Motor neuron (in vitro differentiated cells): ENCODE measurements around the gene APPBP2. TPM values are rescaled to one million over a fixed set of nuclear protein-coding genes. Genes with fewer than 3 reads are reported as not detected.
"Not testable (repeated sequence)": the region's sequence is repeated elsewhere in the genome, so short reads cannot be mapped to it uniquely, and the experiment has no call there.

ENCODE experiments used
- ATAC-seq, 8 experiments: fragments of 200-7000 bp; cut with Tn5 transposase; replicated peaks in 6 of 8; 2 replicates each; pipeline ENCODE4 v1.8.0; 2021; ENCODE audit warnings: mild to moderate bottlenecking in 8 of 8, moderate library complexity in 8 of 8
- H3K27ac ChIP-seq, 2 donors: fragments of 250-450 bp; sonication (Bioruptor Pico); 2 replicates each; pipeline ENCODE4 v1.9.0; 2021; ENCODE audit warnings: antibody characterized with exemption in 2 of 2, mild to moderate bottlenecking in 2 of 2, moderate library complexity in 1 of 2
- H3K4me1 ChIP-seq, 2 donors: fragments of 250-450 bp; sonication (Bioruptor Pico); replicated peaks in 1 of 2; 2 replicates each; pipeline ENCODE4 v1.6.1; 2021; ENCODE audit warnings: antibody characterized with exemption in 2 of 2, mild to moderate bottlenecking in 2 of 2, moderate library complexity in 1 of 2
- H3K4me3 ChIP-seq, 5 donors: fragments of 250-450 bp; sonication (Bioruptor Pico); 2 replicates each; pipeline ENCODE4 v1.9.0; 2021; ENCODE audit warnings: antibody characterized with exemption in 5 of 5, mild to moderate bottlenecking in 5 of 5, moderate library complexity in 4 of 5
- WGBS, 10 experiments: fragments of 450-650 bp; shearing (Covaris generic); methylation state at CpG; one replicate each; pipeline ENCODE4 v1.0.0; 2022; 5-methylcytosine and 5-hydroxymethylcytosine counted together
- in situ Hi-C, 9 experiments: fragments of 400-800 bp; cut with MboI; loops; one replicate each; pipeline ENCODE4 v1.15.0; 2021; ENCODE audit warnings: low sequenced_read_pairs in 9 of 9, low pct_unique_long_range_greater_than_20kb in 2 of 9; ENCODE audit not compliant: unreplicated experiment in 9 of 9
- total RNA-seq, 8 experiments: library from RNA; unstranded; fragments of 300-600 nt; gene quantifications; 2 replicates each; pipeline versions ENCODE4 v1.2.3 to v1.2.4, GENCODE V29; 2022

Gene APPBP2
- total RNA-seq, 8 experiments from 2014 or later = 21.7 to 68.1 (median 25.5) TPM

DNA sequence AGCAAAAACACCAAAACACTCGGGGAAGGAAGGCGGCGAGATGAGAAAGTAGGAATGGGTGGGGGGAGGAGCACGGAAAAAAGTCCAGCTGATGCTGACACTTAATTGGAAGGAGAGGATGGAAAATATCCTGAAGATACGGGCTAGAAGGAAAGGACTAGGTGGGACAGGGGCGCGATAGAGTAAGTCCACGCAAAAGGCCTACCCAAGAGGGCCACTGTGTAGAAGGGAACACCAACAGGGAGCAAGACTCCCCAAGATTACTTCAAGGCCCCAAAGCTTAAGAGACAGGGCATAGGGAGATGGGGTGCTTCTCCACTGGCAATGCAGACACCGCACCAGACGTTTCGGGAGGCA, 736 bp downstream of the APPBP2 start:
- WGBS, 10 experiments = 0 to 10% (median 0%) methylated on average over 2 to 10 of the region's 11 CpGs; no CpG with 5 or more reads in 3 of the 10 experiments
- Histone ChIP-seq H3K4me3 (peak overlapping the region; percentile 63 to 95 (median 92)), H3K4me1 (peaks cover 0 to 4% of the 10 kb centered on the region in 2 donors), H3K27ac (peak overlapping the region; percentile 99)
- peak in 6 of 8 experiments; percentile 1 to 41 (median 25) for ATAC-seq
- in situ Hi-C loops = no loop called here

DNA sequence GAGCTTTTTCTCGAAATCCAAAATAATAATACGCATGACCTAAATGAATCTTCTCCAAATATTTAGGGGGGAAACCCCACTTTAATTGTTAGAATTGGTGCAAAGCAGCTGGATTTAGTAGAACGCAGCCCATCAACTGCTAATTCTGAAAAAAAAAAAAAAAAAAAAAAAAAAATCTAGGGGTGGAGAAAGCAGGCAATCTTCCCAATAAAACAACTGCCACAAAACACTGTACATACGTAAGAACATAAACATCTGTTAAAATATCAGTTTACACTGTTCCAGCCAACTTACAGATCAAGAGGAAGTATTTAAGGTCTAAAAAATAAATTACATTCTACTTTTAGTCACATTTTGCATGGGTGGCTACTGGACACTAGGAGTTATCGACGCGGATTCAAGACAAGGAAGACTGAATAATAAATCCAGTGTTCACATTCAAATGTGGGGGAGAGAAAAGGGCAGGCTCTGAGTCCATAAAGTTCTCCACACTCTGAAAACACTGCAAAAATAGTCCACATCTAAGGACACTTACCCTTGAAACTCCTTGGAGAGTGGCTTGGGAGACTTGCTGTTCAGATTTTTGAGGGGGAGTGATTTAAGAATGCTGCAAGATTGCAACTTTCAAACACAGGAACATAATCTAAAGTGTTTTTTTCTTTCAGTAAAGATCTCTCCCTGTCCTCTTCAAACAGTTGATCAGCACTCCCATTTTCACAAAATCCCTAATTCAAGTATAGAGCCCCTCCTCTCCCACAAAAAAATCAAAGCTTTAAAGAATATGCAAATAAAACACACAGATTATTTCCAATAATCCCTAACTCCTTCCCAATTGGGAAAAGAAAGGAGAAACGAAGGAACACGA, 1.3 kb downstream of the APPBP2 start:
- Histone ChIP-seq H3K4me3 (peak overlapping the region; percentile 63 to 95 (median 92)), H3K27ac (peak overlapping the region; percentile 99), H3K4me1 (peaks cover 0 to 4% of the 10 kb centered on the region in 2 donors)
- 0 to 26% (median 9%) methylated on average over 3 to 9 of the region's 9 CpGs for WGBS, 10 experiments
- ATAC-seq = no peak
- in situ Hi-C loops = no loop called here

DNA sequence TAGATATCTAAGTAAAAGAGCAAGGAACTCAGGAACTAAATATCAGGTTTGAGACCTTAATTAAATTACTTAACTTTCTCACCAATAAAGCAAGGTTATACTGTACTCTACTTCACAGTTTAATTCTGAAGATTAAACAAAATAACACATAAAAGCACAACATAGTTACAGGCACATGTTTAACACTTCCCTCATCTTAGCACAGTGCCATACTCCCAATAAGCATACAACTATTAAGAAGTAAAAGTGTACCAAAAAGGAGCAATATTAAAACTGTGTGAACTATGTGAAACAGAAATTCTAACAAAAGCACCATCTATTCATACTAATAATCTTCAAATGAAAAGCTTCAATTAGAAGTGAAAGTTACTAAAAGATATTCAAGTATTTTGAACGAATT, 2.2 kb downstream of the APPBP2 start:
- Histone ChIP-seq H3K27ac (no peak overlapping the region), H3K4me1 (peaks cover 0 to 4% of the 10 kb centered on the region in 2 donors), H3K4me3 (peak overlapping the region; percentile 63 to 95 (median 92))
- in situ Hi-C loops = no loop called here
- 0 to 50% (median 6%) methylated on average over 1 of the region's 1 CpG; no CpG with 5 or more reads in 1 of the 10 experiments for WGBS, 10 experiments
- no peak for ATAC-seq

DNA sequence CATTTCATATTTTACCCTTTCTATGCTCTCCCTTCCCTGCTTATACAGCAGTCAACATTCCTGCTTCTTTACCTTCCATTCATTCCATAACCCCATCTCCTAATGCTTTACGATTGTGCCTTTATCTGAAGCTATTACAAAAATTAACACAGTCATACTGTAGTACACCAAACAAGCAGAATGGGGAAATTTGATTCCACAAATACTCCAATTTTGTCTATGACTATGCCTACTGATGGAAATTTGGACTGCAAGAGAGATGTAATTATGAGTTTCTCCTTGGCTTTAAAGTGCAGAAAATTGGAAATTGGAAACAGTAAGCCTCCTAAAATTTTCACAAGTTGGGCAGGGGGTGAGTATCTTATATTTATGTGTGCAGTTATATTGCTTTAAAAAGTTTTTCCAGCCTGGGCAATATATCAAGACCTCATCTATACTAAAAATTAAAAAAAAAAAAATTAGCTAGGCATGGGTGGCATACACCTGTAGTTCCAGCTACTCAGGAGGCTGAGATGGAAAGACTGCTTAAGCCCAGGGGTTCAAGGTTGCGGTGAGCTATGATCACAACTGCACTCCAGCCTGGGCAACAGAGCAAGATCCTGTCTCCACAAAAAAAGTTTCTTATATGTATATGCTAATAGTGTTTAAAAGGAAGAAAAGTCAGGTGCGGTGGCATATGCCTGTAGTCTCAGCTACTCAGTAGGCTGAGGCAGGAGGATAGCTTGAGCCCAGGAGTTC, 3.0 kb downstream of the APPBP2 start:
- 88 to 100% (median 100%) methylated on average over 1 to 3 of the region's 3 CpGs; no CpG with 5 or more reads in 1 of the 10 experiments for WGBS, 10 experiments
- Histone ChIP-seq H3K4me1 (peaks cover 0 to 4% of the 10 kb centered on the region in 2 donors), H3K27ac (no peak overlapping the region), H3K4me3 (peak overlapping the region in 1 of 5 donors; percentile 63)
- in situ Hi-C loops = no loop called here
- no peak for ATAC-seq

DNA sequence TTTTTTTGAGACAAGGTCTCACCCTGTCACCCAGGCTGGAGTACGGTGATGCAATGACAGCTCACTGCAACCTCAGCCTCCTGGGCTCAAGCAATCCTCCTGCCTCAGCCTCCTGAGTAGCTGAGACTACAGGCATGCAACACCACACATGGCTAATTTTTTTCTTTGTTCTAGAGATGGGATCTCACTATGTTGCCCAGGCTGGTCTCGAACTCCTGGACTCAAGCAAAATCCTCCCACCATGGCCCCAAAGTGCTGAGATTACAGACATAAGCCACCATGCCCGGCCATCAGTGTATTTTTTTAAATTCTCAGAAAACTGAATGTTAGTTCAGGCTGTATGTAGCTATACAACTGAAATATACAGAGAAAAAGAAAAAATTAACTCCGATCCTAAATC, 6.2 kb downstream of the APPBP2 start:
- Histone ChIP-seq H3K27ac (no peak overlapping the region), H3K4me1 (peaks cover 0 to 4% of the 10 kb centered on the region in 2 donors), H3K4me3 (no peak overlapping the region)
- 89 to 100% (median 98%) methylated on average over 2 to 4 of the region's 4 CpGs for WGBS, 10 experiments
- no peak for ATAC-seq
- in situ Hi-C loops = no loop called here

DNA sequence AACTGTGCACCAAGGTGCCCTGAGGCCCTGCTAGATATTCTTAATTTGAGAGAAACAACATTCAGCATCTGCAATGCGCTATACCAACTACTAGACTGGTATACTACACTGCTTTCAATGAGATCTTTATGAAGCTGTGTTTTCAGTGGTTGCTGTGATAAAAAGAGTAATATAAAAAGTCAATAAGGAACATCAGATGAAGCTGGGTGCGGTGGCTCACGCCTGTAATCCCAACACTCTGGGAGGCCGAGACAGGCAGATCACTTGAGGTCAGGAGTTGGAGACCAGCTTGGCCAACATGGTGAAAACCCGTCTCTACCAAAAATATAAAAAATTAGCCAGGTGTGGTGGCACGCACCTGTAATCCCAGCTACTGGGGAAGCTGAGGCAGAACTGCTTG, 10.4 kb downstream of the APPBP2 start:
- H3K27ac ChIP-seq, in situ Hi-C loops, H3K4me3 ChIP-seq, H3K4me1 ChIP-seq: not testable (repeated sequence)
- ATAC-seq = peak in 1 of 8 experiments; percentile 79
- WGBS, 10 experiments = 87 to 100% (median 100%) methylated on average over 1 to 5 of the region's 6 CpGs; no CpG with 5 or more reads in 1 of the 10 experiments

DNA sequence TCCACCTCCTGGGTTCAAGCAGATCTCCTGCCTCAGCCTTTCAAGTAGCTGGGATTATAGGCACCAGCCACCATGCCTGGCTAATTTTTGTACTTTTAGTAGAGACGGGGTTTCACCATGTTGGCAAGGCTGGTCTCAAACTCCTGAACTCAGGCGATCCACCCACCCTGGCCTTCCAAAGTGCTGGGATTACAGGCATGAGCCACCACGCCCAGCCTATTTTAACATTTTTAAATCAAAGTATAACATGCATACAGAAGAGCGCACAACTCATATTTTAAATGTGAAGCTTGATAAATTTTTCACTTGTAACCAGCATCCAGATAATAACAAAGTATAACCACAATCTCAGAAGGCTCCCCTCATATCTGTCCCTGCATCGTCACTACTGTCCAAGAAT, 10.8 kb downstream of the APPBP2 start:
- H3K4me1 ChIP-seq, H3K27ac ChIP-seq, in situ Hi-C loops, H3K4me3 ChIP-seq: not testable (repeated sequence)
- peak in 3 of 8 experiments; percentile 22 to 79 (median 50) for ATAC-seq
- 65 to 100% (median 100%) methylated on average over 1 to 5 of the region's 5 CpGs; no CpG with 5 or more reads in 3 of the 10 experiments for WGBS, 10 experiments

DNA sequence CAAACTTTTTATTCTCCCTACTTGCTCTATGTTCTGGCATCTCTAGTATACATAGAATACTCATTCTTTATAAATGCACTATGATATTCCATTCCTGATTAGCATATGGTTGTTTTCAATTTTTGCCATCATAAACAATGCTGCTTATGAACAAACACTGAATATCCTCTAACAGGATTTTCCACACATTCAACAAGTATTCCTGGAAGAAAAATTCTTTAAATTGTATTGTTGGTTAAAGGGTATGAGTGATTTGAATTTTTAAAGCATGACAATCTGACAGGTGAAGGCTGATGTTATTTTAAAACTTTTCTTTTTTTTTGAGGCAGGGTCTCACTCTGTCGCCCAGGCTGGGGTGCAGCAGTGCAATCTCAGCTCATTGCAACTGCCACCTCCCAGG, 11.5 kb downstream of the APPBP2 start:
- Histone ChIP-seq H3K4me1 (no peaks in the 10 kb centered on the region), H3K4me3 (no peak overlapping the region), H3K27ac (no peak overlapping the region)
- no peak for ATAC-seq
- 100% methylated on average over 1 of the region's 1 CpG; no CpG with 5 or more reads in 4 of the 10 experiments for WGBS, 10 experiments
- in situ Hi-C loops = no loop called here

DNA sequence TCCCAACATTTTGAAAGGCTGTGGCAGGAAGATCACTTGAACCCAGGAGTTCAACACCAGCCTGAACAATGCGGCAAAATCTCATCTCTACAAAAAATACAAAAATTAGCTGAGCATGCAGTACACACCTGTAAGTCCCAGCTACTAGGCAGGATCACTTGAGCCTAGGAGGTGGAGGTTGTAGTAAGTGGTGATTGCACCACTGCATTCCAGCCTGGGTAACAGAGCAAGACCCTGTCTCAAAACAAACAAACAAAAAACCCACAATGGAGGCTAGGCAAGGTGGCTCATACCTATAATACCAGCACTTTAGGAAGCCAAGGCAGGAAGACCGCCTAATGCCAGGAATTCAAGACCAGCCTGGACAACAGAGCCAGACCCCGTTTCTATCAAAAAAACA, 12.0 kb downstream of the APPBP2 start:
- in situ Hi-C loops = no loop called here
- Histone ChIP-seq H3K27ac (no peak overlapping the region), H3K4me3 (no peak overlapping the region), H3K4me1 (no peaks in the 10 kb centered on the region)
- ATAC-seq = no peak
- 83 to 100% (median 96%) methylated on average over 1 to 3 of the region's 3 CpGs; no CpG with 5 or more reads in 1 of the 10 experiments for WGBS, 10 experiments

DNA sequence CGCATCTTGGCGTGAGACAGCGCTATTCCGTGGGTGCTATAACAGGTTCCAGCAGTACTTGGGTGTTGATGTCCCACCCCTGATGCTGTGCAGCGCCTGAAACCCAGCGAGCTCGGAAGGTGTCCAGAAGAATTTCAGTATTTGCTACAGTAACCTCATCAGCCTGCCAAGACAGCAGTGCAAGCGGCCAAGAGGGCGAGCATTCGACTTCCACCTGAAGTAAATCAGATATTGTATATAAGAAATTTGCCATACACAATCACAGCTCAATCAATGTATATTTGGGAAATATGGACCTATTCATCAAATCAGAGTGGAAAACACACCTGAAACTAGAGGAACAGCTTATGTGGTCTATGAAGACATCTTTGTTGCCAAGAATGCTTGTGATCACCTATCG, 13.0 kb downstream of the APPBP2 start:
- 95 to 100% (median 96%) methylated on average over 3 to 11 of the region's 11 CpGs; no CpG with 5 or more reads in 1 of the 10 experiments for WGBS, 10 experiments

DNA sequence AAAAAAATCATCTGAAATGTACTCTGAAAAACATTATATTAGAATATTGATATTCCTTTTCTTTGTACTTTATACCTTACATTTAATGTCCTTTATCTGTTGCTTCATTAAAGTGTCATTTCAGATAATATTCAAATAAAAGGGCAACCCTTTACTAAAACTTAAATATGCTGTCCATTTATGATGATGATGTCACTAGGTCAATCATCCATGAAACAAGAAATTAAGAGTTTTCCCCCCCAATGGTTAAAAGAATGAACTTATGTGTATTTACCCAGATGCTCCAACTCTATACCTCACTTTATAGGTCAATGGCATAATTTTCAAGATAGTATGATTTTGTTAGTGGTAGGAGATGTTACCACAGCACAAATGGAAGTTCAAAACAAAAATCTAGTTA, 15.3 kb downstream of the APPBP2 start:
- ATAC-seq = no peak
- no peak overlapping the region for H3K4me3 ChIP-seq
- in situ Hi-C loops = no loop called here

More for the DNA sequence above, 13.0 kb downstream of the APPBP2 start:
- Histone ChIP-seq H3K4me3 (no peak overlapping the region), H3K27ac (no peak overlapping the region), H3K4me1 (no peaks in the 10 kb centered on the region)
- in situ Hi-C loops = no loop called here
- ATAC-seq = no peak

DNA sequence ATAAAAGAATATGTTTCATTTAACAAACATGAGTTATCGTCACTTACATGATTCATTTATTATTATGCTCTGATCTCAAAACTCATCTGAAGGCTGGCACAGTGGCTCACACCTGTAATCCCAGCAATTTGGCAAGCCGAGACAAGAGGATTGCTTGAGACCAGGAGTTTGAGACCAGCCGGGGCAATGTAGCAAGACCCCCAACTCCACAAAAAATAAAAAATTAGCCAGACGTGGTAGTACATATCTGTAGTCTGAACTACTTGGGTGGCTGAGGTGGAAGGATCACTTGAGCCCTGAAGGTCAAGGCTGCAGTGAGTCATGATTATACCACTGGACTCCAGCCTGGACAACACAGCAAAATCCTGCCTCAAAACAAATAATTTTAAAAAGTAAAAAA, 16.0 kb downstream of the APPBP2 start:
- ATAC-seq = no peak
- in situ Hi-C loops = no loop called here
- Histone ChIP-seq H3K27ac (no peak overlapping the region), H3K4me3 (no peak overlapping the region), H3K4me1 (no peaks in the 10 kb centered on the region)
- 80 to 100% (median 100%) methylated on average over 1 to 2 of the region's 4 CpGs; no CpG with 5 or more reads in 1 of the 10 experiments for WGBS, 10 experiments

More for the DNA sequence above, 15.3 kb downstream of the APPBP2 start:
- no peak overlapping the region for H3K27ac ChIP-seq
- H3K4me1 ChIP-seq = no peaks in the 10 kb centered on the region

DNA sequence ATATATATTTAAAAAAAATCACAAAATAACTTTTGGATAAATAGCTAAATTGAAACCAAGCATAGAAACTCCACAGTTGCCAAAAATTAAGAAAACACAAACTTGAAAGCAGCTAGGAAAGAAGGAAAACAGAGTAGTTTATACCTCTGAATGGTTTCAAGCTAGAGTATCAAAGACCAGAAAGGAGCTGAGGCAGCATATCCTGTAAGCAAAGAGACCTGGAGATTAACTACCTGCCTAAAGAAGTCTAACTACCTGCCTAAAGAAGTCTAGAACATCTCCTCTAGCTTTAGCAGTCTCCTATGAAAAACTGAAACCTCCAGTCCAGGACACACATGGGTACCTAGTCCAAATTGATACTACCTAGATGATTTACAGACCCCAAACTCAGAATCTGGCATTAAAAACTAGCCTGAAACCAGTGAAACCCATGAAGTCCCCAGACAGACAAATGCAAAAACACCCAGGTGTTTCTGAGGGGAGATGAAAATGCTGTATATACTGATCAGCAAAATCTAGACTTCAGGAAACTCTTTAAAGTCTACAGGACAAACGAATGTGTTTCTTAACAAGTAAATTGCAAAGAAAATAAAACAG, 17.6 kb downstream of the APPBP2 start:
- in situ Hi-C loops = no loop called here
- no peak for ATAC-seq
- 78 to 100% (median 100%) methylated on average over 1 of the region's 1 CpG for WGBS, 10 experiments

More for the DNA sequence above, 17.6 kb downstream of the APPBP2 start:
- H3K4me1 ChIP-seq = no peaks in the 10 kb centered on the region
- H3K4me3 ChIP-seq = no peak overlapping the region
- no peak overlapping the region for H3K27ac ChIP-seq
